GM04503 (cell line): ENCODE measurements around the gene LRRC8B.
"Not testable (repeated sequence)": the region's sequence is repeated elsewhere in the genome, so short reads cannot be mapped to it uniquely, and the experiment has no call there.

Source experiments
- DNase-seq: peaks from one replicate; pipeline ENCODE4 v3.0.0-alpha.2; 2012; ENCODE audit warnings: low read depth

LRRC8B gene

DNA sequence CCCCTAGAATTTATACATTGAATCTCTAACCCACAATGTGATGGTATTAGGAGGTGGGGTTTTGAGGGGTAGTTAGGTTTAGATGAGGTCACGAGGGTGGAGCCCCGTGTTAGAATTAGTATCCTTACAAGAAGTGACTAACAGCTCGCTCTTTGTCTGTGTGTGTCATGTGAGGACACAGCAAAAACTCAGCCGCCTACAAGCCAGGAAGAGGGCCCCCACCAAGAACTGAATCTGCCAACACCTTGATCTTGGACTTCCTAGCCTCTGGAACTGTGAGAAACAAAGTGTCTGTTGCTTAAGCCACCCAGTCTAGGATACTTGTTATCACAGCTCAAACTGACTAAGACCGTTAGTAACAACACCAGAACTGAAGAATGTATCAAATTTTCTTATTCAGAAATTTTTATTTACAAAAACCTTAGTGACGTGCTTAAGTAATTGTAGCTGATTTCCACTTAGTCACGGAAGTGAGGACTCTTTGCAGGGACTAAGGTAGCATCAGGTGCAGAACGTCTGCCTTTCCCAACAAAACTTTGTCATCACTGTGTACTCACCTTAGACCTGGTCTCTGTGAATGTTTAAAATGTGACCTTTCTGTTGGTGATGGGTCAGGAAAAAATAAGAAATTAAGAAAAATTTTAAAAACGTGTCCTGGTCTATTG is 83.8 kb downstream of the LRRC8B start:
- no peak for DNase-seq

GRCh38 chr1:89608984-89609725 is 84.5 kb downstream of the LRRC8B start:
- DNase-seq = no peak

DNA sequence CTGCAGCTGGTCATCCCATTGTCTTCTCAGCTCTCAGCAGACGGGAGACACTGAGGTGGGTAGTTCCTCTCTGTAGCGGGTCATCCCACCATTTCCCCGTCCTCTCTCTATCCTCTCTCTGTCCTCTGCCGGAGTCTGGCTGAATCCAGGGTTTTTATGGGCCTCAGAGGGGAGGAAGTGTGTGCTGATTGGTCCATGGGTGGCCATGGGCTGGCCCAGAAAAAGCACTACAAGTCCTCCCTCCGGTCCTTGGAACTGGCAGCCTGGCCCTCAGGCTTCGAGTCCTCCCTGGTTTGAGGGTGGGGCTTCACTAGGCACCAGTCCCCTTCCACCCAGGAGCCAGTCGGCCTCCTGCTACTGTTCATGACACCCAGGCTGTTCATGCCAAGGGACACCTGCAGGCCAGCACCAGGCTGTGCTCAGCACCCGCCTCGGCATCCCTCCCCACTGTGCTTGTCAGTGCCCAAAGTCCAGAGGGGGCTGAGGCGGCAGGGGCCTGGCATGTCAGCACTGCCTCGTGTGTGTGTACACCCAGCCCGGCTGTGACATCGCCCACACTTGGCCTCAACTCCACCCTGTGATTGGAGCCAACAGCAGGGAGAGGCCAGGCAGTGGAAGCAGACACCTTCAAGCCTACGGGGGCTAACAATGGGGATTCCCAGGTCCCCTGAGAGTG is 85.3 kb downstream of the LRRC8B start:
- DNase-seq = no peak

GRCh38 chr1:89610457-89611011 is 85.9 kb downstream of the LRRC8B start:
- DNase-seq = no peak

DNA sequence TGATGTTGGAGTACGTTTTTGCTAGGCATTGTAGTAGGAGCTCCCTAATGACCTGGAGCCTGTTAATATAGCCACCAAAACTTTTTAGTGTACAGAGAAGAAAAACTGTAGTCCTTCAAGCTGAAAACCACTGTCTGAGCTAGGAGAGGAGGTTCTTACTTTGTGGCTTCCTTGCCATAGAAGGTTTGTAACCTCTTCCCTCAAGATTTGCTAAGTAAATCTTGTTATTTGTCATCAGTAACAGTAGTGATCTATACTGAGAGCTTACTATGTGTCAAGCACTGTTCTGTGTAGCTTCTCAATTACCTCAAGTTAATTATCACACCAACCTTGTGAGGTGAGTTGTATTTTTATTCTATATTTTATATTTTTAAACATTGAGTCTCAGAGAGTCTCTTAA is 87.1 kb downstream of the LRRC8B start:
- DNase-seq = no peak

DNA sequence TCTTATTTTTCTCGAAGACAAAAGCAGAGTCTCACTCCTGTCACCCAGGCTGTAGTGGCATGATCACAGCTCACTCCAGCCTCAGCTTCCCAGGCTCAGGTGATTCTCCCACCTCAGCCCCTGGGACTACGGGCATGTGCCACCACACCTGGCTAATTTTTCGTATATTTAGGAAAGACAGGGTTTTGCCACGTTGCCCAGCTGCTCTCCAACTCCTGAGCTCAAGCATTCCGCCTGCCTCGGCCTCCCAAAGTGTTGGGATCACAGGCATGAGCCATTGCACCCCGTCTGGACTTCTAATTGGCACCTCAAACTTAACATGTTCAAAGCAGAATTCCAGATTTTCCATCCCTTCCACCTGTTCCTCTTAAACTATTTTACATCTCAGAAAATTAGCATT is 89.3 kb downstream of the LRRC8B start:
- no peak for DNase-seq

DNA sequence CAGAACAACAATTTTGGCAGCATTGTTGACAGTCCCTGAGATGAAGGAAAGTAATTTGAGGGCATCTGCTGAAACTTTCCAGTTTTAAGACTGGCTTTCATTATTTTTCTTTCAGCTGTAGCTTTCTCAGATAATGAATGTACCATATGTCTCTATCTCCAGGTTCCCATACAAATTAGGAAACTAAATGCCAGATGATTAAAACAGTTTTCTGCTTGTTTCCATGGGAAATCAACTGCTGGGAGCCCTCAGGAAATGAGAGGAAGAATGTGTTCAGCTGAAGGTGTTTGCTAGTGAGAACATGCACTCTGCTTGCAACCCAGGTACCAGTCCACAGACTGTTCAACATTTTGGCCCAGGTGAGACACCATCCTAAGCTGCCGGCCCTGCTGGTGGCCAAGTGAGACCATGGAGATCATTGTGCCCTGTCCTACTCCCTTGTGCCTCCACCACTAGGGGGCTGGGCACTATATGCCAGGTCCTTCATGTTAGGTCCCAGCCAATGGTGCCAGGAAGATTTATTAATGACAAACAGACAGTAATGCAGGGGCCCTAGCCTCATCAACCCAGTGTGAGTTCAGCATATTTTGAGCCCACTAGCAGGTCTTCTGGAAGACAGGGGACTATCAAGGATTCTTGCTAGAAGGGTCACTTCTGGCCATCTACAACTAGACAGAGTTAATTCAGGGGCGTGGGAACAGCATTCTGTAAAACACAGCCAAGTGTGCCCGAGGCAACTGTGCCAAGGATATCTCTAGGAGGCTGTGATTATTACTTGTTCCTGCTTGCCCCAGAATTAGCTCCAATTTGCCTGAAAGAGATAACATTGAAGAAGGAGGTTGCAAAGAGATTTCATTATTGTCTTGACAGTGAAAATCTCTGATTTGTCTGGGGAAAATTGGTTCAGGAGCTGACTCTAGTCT is 91.3 kb downstream of the LRRC8B start:
- no peak for DNase-seq

DNA sequence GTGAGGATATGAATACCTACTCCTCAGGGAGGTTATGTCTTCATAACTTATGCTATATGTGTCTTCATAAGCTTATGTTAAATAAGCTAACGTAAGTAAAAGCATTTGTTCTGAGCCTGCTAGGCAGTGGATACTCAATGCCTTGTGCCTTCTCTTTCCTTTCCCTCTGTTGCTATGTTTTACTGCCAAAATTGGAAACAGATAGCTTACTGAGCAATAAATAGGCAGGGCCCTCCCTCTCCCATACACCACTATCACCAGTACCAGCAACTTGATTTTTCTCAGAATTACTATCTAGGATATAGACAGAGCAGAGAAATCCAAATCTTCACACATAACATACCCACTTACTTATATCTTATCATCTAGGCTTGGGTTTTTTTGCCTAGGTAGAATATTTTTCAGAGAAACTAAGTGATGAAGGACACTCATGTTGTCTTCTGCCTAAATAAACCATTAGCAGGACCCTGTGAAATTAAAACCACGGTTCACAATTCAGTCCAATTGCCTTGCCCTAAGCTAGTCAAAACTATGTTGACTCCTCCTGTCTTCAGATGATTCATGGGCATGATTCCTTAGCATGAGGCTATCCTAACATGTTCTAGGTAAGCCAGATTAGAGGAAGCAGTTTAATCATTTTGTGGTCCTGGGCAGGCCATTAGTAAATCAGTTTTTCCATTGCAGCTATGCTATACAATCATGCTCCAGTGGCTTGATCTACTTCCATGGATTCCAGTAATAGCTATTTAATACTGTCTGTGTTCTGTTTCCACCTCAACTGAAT is 92.4 kb downstream of the LRRC8B start:
- no peak for DNase-seq

DNA sequence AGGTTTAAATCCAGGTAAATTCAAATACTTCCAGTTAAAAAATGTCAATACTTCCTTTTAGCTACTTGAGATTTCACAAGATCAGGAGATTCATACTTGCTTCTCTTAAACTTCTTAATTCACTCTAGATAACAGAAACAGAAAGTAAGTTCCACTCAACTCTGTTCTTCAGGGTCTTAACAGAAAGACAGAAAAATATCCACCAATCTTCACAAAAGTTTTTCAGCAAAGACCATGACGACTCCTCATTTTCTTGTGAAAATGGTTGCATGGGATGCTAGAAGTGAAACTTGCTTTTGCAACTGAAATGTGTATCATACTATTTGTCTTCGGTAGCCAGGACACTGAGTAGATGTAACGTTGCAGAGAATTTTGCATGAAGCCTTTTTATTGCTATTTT is 96.0 kb downstream of the LRRC8B start:
- no peak for DNase-seq

- no peak for DNase-seq
These were observed 98.3 kb downstream of the LRRC8B start for GRCh38 chr1:89622895-89623294.

- DNase-seq = no peak
These were observed 99.7 kb downstream of the LRRC8B start for GRCh38 chr1:89624314-89624713.

DNA sequence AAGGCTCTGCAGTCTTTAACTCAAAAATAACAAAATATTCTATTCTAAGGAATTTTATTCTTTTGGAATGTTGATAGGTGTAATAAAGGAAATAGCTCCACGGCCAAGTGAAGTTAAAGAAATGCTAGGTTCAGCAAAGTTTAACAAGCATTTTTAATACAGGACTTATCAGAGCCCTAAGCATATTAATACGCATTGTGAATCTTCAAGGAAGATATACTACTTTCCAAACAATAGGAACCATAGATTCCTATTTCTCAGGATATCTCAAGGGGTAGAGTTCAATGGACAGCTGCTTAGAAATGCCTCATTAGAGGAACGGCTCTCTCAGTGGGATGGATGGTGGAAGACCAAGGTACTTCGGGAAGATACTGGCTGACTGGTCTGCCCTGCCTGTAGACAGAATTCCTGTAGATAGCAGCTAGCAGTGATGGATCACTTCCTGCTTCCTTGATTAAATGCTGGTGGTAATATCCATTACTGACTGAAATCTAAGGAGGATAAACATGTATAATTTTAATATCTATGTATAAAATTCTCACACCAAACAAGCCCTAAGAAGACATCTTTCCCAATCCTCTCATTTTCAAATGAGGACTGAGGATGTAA is 100.2 kb downstream of the LRRC8B start:
- no peak for DNase-seq

- DNase-seq = no peak
These were observed 103.0 kb downstream of the LRRC8B start for GRCh38 chr1:89627596-89627962.

- no peak for DNase-seq
These were observed 104.5 kb downstream of the LRRC8B start for GRCh38 chr1:89629146-89629545.

DNA sequence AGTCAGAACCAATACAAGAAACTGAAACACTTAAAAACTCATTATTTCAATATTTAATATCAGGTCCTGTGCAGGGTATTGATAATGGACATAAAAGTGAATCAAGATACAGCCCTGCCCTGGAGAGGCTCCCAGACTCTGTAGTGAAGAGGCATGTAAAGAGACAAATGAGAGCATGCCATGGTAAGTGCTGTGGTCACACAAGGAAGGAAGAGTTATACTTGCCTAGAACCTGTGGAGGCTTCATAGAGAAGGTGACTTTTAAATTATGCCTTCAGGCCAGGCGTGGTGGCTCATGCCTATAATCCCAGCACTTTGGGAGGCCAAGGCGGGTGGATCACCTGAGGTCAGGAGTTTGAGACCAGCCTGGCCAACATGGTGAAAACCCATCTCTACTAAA is 105.0 kb downstream of the LRRC8B start:
- not testable (repeated sequence) for DNase-seq

DNA sequence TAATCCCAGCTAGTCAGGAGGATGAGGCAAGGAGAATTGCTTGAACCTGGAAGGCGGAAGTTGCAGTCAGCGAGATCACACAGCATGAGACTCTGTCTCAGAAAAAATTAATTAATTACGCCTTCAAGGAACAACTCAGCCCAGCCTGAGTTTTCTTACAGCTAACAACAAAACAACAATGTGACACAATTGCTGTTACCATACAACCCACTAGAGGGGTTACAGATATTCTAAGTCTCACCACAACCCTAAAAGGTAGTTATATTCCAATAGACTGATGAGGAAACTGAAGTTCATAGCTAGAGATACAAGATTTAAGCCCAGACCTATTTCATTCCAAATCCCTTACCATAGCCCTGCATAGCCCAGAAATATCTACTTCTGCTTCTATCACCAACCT is 105.4 kb downstream of the LRRC8B start:
- DNase-seq = no peak

GRCh38 chr1:89631816-89632656 is 107.4 kb downstream of the LRRC8B start:
- DNase-seq = no peak

GRCh38 chr1:89632657-89633247 is 108.1 kb downstream of the LRRC8B start, which contains the start of gene LRRC8C:
Gene LRRC8C, plus strand, starts transcription at chr1:89633120. Its CDS starts 53,354 bp downstream, at chr1:89686474.
- DNase-seq = no peak

GRCh38 chr1:89633248-89633799 is 108.7 kb downstream of the LRRC8B start:
- no peak for DNase-seq
